Occipital lobe (tissue), 2 donors: ENCODE data around the gene NR1I2. TPM values are rescaled to one million over a fixed set of nuclear protein-coding genes. Genes with fewer than 3 reads are reported as not detected.

Experiments used
- DNase-seq: peaks from one replicate; lab custom pipeline; 2025; lab: John Stamatoyannopoulos, UW
- total RNA-seq: library from RNA; depleted of rRNA; stranded (reverse); fragments of >200 nt; gene quantifications from one replicate; pipeline ENCODE4 v1.2.3, GENCODE V29; 2014

Gene NR1I2
- total RNA-seq, 1 donor from 2014 or later: 0.16 TPM

GRCh38 chr3:119779731-119780383 lies 2.0 kb upstream of the NR1I2 start:
- no peak for DNase-seq

- no peak for DNase-seq
Measured at GRCh38 chr3:119782460-119782859, 559 bp downstream of the NR1I2 start.

- no peak for DNase-seq
Measured at GRCh38 chr3:119783255-119783654, 1.4 kb downstream of the NR1I2 start.

GRCh38 chr3:119783883-119784282 lies 2.0 kb downstream of the NR1I2 start:
- no peak for DNase-seq

- DNase-seq: no peak
Measured at GRCh38 chr3:119786409-119786808, 4.5 kb downstream of the NR1I2 start.

GRCh38 chr3:119790369-119790768 lies 8.5 kb downstream of the NR1I2 start:
- DNase-seq: no peak

GRCh38 chr3:119792270-119792669 lies 10.4 kb downstream of the NR1I2 start:
- no peak for DNase-seq

GRCh38 chr3:119794401-119794800 lies 12.5 kb downstream of the NR1I2 start:
- no peak for DNase-seq

- no peak for DNase-seq
Measured at GRCh38 chr3:119794971-119795612, 13.2 kb downstream of the NR1I2 start.

- DNase-seq: no peak
Measured at GRCh38 chr3:119795849-119796248, 13.9 kb downstream of the NR1I2 start.

- DNase-seq: no peak
Measured at GRCh38 chr3:119796368-119796767, 14.5 kb downstream of the NR1I2 start.

- no peak for DNase-seq
Measured at GRCh38 chr3:119796785-119797184, 14.9 kb downstream of the NR1I2 start.

GRCh38 chr3:119800844-119801243 lies 18.9 kb downstream of the NR1I2 start:
- no peak for DNase-seq

GRCh38 chr3:119808244-119808643 lies 26.3 kb downstream of the NR1I2 start:
- DNase-seq: no peak

- no peak for DNase-seq
Measured at GRCh38 chr3:119808843-119809242, 26.9 kb downstream of the NR1I2 start.

GRCh38 chr3:119809249-119810017 lies 27.5 kb downstream of the NR1I2 start:
- DNase-seq: no peak

- no peak for DNase-seq
Measured at GRCh38 chr3:119810018-119810435, 28.1 kb downstream of the NR1I2 start.

- DNase-seq: no peak
Measured at GRCh38 chr3:119812491-119813058, 30.7 kb downstream of the NR1I2 start.

GRCh38 chr3:119815716-119816115 lies 33.8 kb downstream of the NR1I2 start:
- no peak for DNase-seq

- DNase-seq: no peak
Measured at GRCh38 chr3:119817071-119817470, 35.2 kb downstream of the NR1I2 start.

- no peak for DNase-seq
Measured at GRCh38 chr3:119817583-119818363, 35.9 kb downstream of the NR1I2 start.
